GM21360 (cell line): ENCODE data around the gene TEKT3.

Experiments used
- ATAC-seq: cut with Tn5 transposase; IDR thresholded peaks from one replicate; pipeline ENCODE4 v1.9.1; 2021; ENCODE audit warnings: mild to moderate bottlenecking, moderate library complexity; ENCODE audit not compliant: unreplicated experiment

Gene TEKT3

DNA sequence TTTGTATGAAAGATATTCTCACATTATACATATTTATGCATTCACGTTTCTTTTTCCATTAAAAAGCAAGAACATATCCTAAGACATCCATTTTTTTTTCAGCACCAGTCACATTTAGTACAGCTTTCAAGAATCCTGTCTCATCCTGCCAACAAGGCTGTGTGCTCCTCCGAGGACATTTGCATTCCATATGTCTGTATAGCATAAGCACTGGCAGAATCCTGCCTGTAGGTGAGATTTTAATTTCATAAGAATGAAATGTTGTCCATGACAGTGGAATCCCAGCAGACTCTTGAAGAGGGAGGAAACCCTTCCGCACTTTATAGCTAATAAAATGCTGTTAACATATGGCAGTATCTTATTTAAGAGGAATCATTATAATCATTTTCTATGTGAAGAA, 73.4 kb downstream of the TEKT3 start:
- no peak for ATAC-seq

GRCh38 chr17:15266325-15267125, 74.9 kb downstream of the TEKT3 start:
- no peak for ATAC-seq

DNA sequence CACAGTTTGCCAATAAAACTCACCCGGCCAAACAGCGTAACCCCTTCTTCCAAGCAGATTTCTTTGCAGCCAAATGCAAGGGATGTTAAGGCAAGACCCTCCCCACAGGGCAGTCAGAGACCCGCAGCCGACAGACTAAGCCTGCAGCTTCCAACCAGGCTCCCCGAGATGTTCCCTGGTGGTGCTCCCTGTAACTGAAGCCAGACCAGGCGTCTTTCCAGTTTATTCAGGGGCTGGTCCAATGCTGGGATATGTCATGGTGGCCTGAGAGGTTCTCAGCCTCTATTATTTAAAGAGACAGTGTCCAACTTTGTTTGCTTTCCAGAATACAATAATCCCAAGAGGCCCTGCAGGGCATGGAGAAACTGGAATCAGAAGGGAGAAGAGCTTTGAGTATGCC, 76.3 kb downstream of the TEKT3 start, which contains the start of gene PMP22:
TSS of gene PMP22 (minus strand) at position 196 of the 400 bp plus-strand sequence. CDS start 4,599 bp downstream, outside the sequence.
- no peak for ATAC-seq

DNA sequence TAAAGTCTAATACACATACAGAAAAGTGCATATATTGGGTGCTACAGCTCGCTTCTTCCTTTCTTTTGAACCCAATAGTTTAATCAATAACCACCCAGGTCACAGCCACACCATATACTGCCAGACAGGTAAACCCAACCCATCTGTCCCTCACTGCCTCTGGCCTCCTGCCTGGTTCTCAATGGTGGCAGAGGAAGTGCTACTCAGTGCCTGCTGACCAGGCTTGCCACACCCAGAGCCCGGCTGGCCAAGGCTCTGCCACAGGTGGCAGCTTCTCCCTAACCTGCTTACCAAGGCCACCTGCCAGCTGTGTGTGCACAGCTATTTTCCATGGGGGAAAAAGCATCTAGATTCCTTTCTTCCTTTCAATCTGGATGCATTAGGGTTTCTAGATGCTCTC, 76.9 kb downstream of the TEKT3 start:
- ATAC-seq = no peak

DNA sequence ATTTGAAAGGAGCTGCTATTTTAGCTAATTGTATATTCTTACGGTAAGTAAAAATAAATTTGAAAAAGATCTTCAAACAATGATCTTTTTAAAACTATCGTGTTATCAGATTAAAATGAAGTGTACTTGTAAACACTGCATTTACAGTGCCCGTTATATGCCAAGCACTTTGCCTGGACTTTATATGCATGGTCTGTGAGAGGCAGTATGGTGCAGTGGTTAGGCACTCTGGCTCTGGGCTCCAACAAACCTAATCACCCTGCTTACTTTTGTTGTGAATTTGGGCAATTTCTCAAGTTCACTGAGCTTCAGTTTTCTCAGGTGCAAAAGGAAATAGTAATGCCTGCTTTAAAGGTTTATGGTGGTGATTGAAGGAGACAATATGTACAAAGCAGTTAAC, 77.7 kb downstream of the TEKT3 start:
- no peak for ATAC-seq

- no peak for ATAC-seq
Observed at GRCh38 chr17:15263206-15263579, 78.2 kb downstream of the TEKT3 start.

DNA sequence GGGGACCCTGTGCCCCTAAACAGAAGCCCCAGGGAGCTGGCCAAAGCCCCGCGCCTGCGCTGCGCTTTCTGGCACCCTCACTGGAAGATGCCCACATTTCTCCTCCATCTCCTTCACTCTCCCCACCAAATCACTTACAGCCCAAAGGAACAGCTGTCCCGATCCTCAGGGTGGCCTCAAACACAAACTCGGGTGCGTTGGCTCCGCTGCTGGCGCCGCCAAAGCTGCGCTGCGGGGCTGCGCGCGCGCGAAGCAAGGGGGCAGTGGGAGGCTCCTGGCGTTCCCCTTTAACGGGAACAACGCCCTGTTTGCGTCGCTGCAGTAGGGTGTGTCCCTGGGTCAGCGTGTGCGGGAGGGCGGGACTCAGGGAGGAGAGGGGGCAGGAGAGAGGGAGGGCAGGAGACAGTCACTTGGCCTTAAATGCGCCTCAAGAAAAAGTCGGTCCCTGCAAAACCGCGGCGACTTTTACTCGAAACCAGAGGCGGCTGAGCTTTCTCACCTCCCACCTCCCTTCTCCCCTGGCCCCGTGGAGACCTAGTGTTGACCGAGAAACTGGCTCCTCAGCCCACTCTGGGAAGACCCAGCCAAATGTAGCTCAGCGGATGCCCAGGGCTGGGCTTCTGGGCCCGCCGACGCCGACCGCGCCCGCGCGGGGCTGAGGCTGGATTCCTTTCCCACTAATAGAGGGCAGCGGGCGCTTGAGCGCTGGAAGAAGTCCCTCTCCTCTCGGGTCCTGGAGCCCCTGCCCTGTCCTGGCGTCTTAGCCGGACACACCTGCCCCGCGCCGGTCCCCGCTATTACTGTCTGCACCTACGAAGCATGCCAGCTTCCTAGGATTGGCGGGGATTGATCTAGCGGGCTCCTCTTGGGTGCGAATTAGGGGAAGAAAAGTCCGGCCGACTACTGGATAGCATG, 78.8 kb downstream of the TEKT3 start:
- no peak for ATAC-seq

- no peak for ATAC-seq
Observed at GRCh38 chr17:15261802-15262290, 79.6 kb downstream of the TEKT3 start.

DNA sequence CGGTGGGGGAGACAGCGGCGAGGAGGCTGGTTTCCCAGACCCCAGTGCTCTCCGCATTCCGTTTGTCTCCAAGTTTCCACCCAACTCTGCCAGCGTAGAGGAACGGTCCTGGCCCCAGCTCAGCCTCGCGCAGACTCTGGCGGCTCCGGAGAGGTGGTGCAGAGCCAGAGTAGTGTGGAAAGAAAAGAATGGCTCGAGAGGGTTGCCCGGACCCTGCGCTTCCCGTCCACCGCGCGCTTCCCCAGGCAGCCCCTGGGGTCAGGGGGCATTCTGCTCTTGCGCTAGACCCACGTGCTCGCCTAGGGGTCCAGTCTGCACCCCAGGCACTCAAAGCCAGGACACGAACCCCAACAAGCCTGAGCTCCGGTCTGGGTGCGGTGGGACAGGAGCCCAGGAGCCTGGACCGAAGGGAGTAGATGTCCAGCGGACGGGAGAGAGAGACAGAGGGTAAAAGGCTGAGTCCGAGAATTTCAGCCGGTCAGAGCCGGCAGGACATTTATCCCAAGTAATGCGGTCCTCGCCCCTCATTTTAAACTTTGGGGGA, 80.1 kb downstream of the TEKT3 start:
- no peak for ATAC-seq

GRCh38 chr17:15260376-15261257, 80.8 kb downstream of the TEKT3 start:
- no peak for ATAC-seq

DNA sequence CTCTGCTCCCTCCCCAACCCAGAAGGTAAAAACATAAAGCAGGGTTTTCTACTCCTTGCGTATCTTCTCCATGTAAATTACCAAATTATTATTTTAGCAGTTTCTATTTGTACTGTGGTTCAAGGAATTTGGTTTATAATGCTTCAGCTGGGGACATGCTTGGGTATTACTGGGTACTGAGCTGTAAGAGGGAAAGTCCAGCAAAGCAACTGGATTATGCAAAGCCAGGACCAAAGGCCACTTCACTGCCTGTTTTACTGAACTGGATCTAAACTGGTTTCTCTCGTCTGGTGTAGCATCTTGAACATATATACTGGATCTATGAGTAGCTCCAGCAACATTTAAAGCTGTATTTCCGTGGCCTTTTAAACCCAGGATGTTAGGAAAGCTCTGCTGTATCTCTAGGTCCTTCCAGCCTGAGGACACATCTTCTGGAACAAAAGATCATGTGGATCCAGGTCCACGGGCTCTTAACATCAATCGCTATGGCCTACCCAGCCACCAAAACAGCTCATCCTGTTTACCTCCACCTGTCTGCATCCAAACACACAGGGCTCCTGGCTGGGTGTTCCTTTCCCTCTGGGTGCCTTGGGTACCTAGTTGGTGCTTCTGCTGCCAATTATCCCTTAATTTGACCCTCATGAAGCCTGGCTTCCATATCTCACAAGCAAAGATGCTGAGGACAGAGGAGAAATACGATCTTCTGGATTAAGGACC, 83.4 kb downstream of the TEKT3 start:
- no peak for ATAC-seq

- ATAC-seq = peak; percentile 62
Observed at GRCh38 chr17:15257258-15257788, 84.1 kb downstream of the TEKT3 start.

DNA sequence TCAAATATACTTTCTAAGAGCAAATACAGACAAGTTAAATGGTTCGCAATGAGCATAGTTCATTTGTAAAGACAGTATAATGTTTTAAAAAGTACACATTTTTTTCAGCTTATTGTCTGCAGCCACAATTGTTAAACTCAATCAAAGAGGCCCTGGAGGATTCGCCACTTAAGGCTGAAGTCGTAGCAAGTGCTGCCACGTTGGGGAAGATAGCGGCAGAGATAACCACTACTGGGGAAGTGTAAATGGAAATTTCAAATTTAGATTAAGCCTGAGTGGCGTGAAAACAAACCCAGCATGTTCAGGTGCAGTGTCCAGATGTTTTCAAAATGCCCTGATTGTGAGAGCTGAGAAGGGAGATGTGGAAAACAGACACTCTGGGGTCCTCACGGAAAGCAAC, 84.7 kb downstream of the TEKT3 start:
- no peak for ATAC-seq

GRCh38 chr17:15255713-15256454, 85.5 kb downstream of the TEKT3 start:
- no peak for ATAC-seq
